Thyroid gland (tissue), 4 donors: ENCODE results near the gene COL16A1.

ENCODE experiments used
- POLR2A ChIP-seq, 2 donors: fragments of 450-650 bp; IDR thresholded peaks; one replicate each; pipeline ENCODE4 v1.6.1; 2017; ENCODE audit warnings: antibody characterized with exemption in 2 of 2, mild to moderate bottlenecking in 2 of 2, moderate library complexity in 1 of 2
- TF ChIP-seq, protein P1 (sequence below), 6 experiments: fragments of 200-600 bp in 3 of 6; fragments of 450-650 bp in 3 of 6; sonication (generic) in 3 of 6; IDR thresholded peaks; one replicate each; pipeline ENCODE4 v1.5.1; 2016 to 2019; ENCODE audit warnings: antibody characterized with exemption in 6 of 6, mild to moderate bottlenecking in 2 of 6, inconsistent platforms in 1 of 6, moderate library complexity in 1 of 6

DNA sequence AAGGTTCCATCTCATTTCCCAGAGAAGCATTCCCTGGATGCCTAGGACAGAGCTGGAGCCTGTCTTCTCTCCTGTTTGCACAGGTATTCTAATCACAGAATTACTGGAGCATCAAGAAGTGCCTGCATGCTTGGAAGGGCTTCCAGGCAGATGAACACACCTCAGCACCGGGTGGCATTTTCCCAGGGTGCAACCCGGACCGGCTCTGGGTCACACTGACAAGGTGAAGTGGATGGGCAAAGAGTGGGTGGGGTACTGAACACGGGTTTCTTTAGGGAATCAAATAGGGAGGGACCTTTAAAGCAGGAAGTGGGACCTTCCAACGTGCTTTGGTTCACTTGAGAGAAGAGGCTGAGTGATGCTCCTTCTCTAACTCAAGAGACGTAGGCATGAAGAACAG, 52.1 kb downstream of the COL16A1 start:
- peak in 1 of 2 donors; percentile 67 for TF ChIP-seq POLR2A (IDR thresholded peaks at IDR 0.05)
- TF ChIP-seq, protein P1, sequence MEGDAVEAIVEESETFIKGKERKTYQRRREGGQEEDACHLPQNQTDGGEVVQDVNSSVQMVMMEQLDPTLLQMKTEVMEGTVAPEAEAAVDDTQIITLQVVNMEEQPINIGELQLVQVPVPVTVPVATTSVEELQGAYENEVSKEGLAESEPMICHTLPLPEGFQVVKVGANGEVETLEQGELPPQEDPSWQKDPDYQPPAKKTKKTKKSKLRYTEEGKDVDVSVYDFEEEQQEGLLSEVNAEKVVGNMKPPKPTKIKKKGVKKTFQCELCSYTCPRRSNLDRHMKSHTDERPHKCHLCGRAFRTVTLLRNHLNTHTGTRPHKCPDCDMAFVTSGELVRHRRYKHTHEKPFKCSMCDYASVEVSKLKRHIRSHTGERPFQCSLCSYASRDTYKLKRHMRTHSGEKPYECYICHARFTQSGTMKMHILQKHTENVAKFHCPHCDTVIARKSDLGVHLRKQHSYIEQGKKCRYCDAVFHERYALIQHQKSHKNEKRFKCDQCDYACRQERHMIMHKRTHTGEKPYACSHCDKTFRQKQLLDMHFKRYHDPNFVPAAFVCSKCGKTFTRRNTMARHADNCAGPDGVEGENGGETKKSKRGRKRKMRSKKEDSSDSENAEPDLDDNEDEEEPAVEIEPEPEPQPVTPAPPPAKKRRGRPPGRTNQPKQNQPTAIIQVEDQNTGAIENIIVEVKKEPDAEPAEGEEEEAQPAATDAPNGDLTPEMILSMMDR (IDR thresholded peaks at IDR 0.05) = no peak
